IPS DF 6.9 (cell line): ENCODE data around the gene CCZ1B.
"Not testable (repeated sequence)": the region's sequence is repeated elsewhere in the genome, so short reads cannot be mapped to it uniquely, and the experiment has no call there.

Experiments
- DNase-seq: peaks from one replicate; pipeline ENCODE4 v3.0.0-alpha.2; 2013; ENCODE audit warnings: low read depth, low spot score
- H3K27ac ChIP-seq: one replicate; pipeline ENCODE4 v1.5.1; 2013; ENCODE audit warnings: low read length, control low read depth
- H3K27me3 ChIP-seq: 2 replicates; pipeline ENCODE4 v1.6.1; 2013; ENCODE audit warnings: mild to moderate bottlenecking, low read length; ENCODE audit not compliant: control insufficient read depth, insufficient read depth
- H3K36me3 ChIP-seq: 2 replicates; pipeline ENCODE4 v1.6.1; 2013; ENCODE audit warnings: low read length; ENCODE audit not compliant: control insufficient read depth, insufficient read depth
- H3K4me1 ChIP-seq: 2 replicates; pipeline ENCODE4 v1.6.1; 2013; ENCODE audit warnings: low read length; ENCODE audit not compliant: control insufficient read depth, insufficient read depth
- H3K4me3 ChIP-seq: 2 replicates; pipeline ENCODE4 v1.5.1; 2013; ENCODE audit warnings: mild to moderate bottlenecking, low read length
- H3K9me3 ChIP-seq: 2 replicates; pipeline ENCODE4 v1.6.1; 2013; ENCODE audit warnings: low read length, inconsistent platforms; ENCODE audit not compliant: control insufficient read depth, insufficient read depth
- WGBS: extraction: QIAGEN DNeasy Blood & Tissue Kit; methylation state at CpG from one replicate; pipeline ENCODE4 v1.1.7; 2013; ENCODE audit warnings: mixed read lengths, missing lambda C conversion rate; ENCODE audit not compliant: insufficient read length, insufficient coverage; 5-methylcytosine and 5-hydroxymethylcytosine counted together

The CCZ1B gene

GRCh38 chr7:6830026-6830425 lies 4.0 kb upstream of the CCZ1B start:
- H3K4me1 ChIP-seq, H3K27ac ChIP-seq, H3K27me3 ChIP-seq, H3K36me3 ChIP-seq, DNase-seq, H3K9me3 ChIP-seq, H3K4me3 ChIP-seq: not testable (repeated sequence)
- no CpG with 5 or more reads among the region's 6 CpGs for WGBS

GRCh38 chr7:6829616-6830015 lies 3.5 kb upstream of the CCZ1B start:
- not testable (repeated sequence) for H3K9me3 ChIP-seq, DNase-seq, H3K36me3 ChIP-seq, H3K4me3 ChIP-seq, H3K27me3 ChIP-seq, H3K4me1 ChIP-seq, H3K27ac ChIP-seq
- WGBS, result no CpG with 5 or more reads among the region's 5 CpGs

- not testable (repeated sequence) for H3K36me3 ChIP-seq, H3K27me3 ChIP-seq, DNase-seq, H3K4me3 ChIP-seq, H3K27ac ChIP-seq, H3K9me3 ChIP-seq, H3K4me1 ChIP-seq
- no CpG with 5 or more reads among the region's 12 CpGs for WGBS
Measured at GRCh38 chr7:6827180-6827579, 1.1 kb upstream of the CCZ1B start.

GRCh38 chr7:6825236-6826125 lies 594 bp downstream of the CCZ1B start:
- H3K27me3 ChIP-seq, H3K9me3 ChIP-seq, H3K36me3 ChIP-seq, H3K4me1 ChIP-seq, H3K27ac ChIP-seq, DNase-seq: not testable (repeated sequence)
- no CpG with 5 or more reads among the region's 42 CpGs for WGBS
- H3K4me3 ChIP-seq, result peak overlapping the region; percentile 37; the same call in 1 of the 2 replicates

GRCh38 chr7:6821622-6822021 lies 4.5 kb downstream of the CCZ1B start:
- not testable (repeated sequence) for H3K4me1 ChIP-seq, DNase-seq, H3K4me3 ChIP-seq, H3K36me3 ChIP-seq, H3K9me3 ChIP-seq, H3K27ac ChIP-seq, H3K27me3 ChIP-seq
- WGBS, result no CpG with 5 or more reads among the region's 6 CpGs

- H3K36me3 ChIP-seq, result not testable (repeated sequence)
Measured at GRCh38 chr7:6815470-6815869, 10.6 kb downstream of the CCZ1B start.

GRCh38 chr7:6813011-6813410 lies 13.1 kb downstream of the CCZ1B start:
- no CpG with 5 or more reads among the region's 2 CpGs for WGBS
- not testable (repeated sequence) for H3K36me3 ChIP-seq, DNase-seq

More at GRCh38 chr7:6815470-6815869, 10.6 kb downstream of the CCZ1B start:
- H3K4me3 ChIP-seq, H3K4me1 ChIP-seq, H3K9me3 ChIP-seq, H3K27ac ChIP-seq, H3K27me3 ChIP-seq, DNase-seq: not testable (repeated sequence)
- no CpG with 5 or more reads among the region's 7 CpGs for WGBS

GRCh38 chr7:6807959-6808358 lies 18.1 kb downstream of the CCZ1B start:
- DNase-seq, H3K27me3 ChIP-seq, H3K36me3 ChIP-seq, H3K4me3 ChIP-seq, H3K27ac ChIP-seq, H3K9me3 ChIP-seq, H3K4me1 ChIP-seq: not testable (repeated sequence)
- no CpG with 5 or more reads among the region's 6 CpGs for WGBS

More at GRCh38 chr7:6813011-6813410, 13.1 kb downstream of the CCZ1B start:
- not testable (repeated sequence) for H3K27ac ChIP-seq, H3K4me1 ChIP-seq, H3K27me3 ChIP-seq, H3K9me3 ChIP-seq, H3K4me3 ChIP-seq

GRCh38 chr7:6807393-6807918 lies 18.6 kb downstream of the CCZ1B start:
- H3K9me3 ChIP-seq, H3K4me3 ChIP-seq, H3K36me3 ChIP-seq, H3K4me1 ChIP-seq, DNase-seq, H3K27me3 ChIP-seq, H3K27ac ChIP-seq: not testable (repeated sequence)
- WGBS, result no CpG with 5 or more reads among the region's 4 CpGs

GRCh38 chr7:6800331-6800730 lies 25.7 kb downstream of the CCZ1B start:
- WGBS, result no CpG with 5 or more reads among the region's 2 CpGs
- H3K27me3 ChIP-seq, result not testable (repeated sequence)

GRCh38 chr7:6799887-6800286 lies 26.2 kb downstream of the CCZ1B start:
- not testable (repeated sequence) for H3K9me3 ChIP-seq, H3K4me1 ChIP-seq, H3K27me3 ChIP-seq, H3K36me3 ChIP-seq, DNase-seq, H3K27ac ChIP-seq, H3K4me3 ChIP-seq
- WGBS, result no CpG with 5 or more reads among the region's 12 CpGs

More at GRCh38 chr7:6800331-6800730, 25.7 kb downstream of the CCZ1B start:
- not testable (repeated sequence) for H3K27ac ChIP-seq, H3K4me1 ChIP-seq, H3K4me3 ChIP-seq, H3K9me3 ChIP-seq, DNase-seq, H3K36me3 ChIP-seq
